Mesenteric fat pad (tissue), 1 donor: ENCODE measurements around the gene PMAIP1. TPM values are rescaled to one million over a fixed set of nuclear protein-coding genes. Genes with fewer than 3 reads are reported as not detected.

Experiments
- DNase-seq: peaks from one replicate; pipeline ENCODE4 v3.0.0-alpha.2; 2020; ENCODE audit warnings: low spot score
- total RNA-seq: library from RNA; stranded (reverse); fragmentation: NEBNext Ultra II Directional; extraction: Animal tissue kit (Norgen Biotek cat#: 25700); gene quantifications from one replicate; pipeline ENCODE4 v1.2.1, GENCODE V29; 2021
- donor health status: DM: yes; HTN: yes; CAD: no.

The PMAIP1 gene
- total RNA-seq, 1 donor from 2014 or later = 0.87 TPM

- no peak for DNase-seq
Measured at GRCh38 chr18:59951591-59951990, 51.8 kb downstream of the PMAIP1 start.

GRCh38 chr18:59952283-59953007 is 52.6 kb downstream of the PMAIP1 start:
- no peak for DNase-seq

Other genes with a start within 250 kb of the PMAIP1 start
- 2.3 TPM for gene CCBE1, start 202.6 kb upstream of the PMAIP1 start, total RNA-seq